HepG2 (cell line): ENCODE data around the gene MARF1. TPM values are rescaled to one million over a fixed set of nuclear protein-coding genes. Genes with fewer than 3 reads are reported as not detected.

Experiments
- ATAC-seq: fragments of 200-7000 bp; cut with Tn5 transposase; 3 replicates; pipeline ENCODE4 v1.9.1; 2020; ENCODE audit warnings: mild to moderate bottlenecking, moderate library complexity
- BruUV-seq: library from RNA; stranded (reverse); fragments of 400-500 nt; replicated peaks from 2 replicates; lab custom pipeline; 2021; lab: Mats Ljungman, UMichigan
- CTCF ChIA-PET: fragments of 300-600 bp; formaldehyde crosslinking; extraction: SDS; loops from one replicate; lab custom pipeline; 2021; ENCODE audit warnings: low total read pairs, inconsistent platforms, low intra/inter-chr PET ratio; lab: Yijun Ruan, JAX
- POLR2A ChIA-PET: fragments of 350-600 bp; sonication (Branson Sonifier 250); formaldehyde crosslinking; loops from one replicate; lab custom pipeline; 2020; ENCODE audit warnings: antibody characterized with exemption, inconsistent platforms; lab: Yijun Ruan, JAX
- DNase-seq: peaks from one replicate; pipeline ENCODE4 v3.0.0-alpha.2; 2015; ENCODE audit warnings: low spot score
- FAIRE-seq: peaks from 3 replicates; lab custom pipeline; 2011; peaks lifted over from hg19 to GRCh38; lab: Jason Lieb, UNC
- H2AFZ ChIP-seq: one replicate; pipeline ENCODE4 v1.6.1; 2011; ENCODE audit warnings: low read length, inconsistent platforms
- H3K27ac ChIP-seq: fragments of 300-600 bp; 3 replicates; pipeline ENCODE4 v1.8.0; 2011; ENCODE audit warnings: mixed run types, mild to moderate bottlenecking, mixed read lengths, low read length, inconsistent platforms; ENCODE audit not compliant: insufficient read depth; ENCODE audit errors: extremely low read length
- H3K27me3 ChIP-seq, 2 experiments: fragments of 200-600 bp in 1 of 2; 2 replicates in 1 of 2; 3 replicates in 1 of 2; pipeline versions ENCODE4 v1.6.0 to v1.8.0; 2011; ENCODE audit warnings: low read length in 2 of 2, mild to moderate bottlenecking in 2 of 2, moderate library complexity in 2 of 2, inconsistent platforms in 1 of 2; ENCODE audit not compliant: insufficient read depth in 2 of 2, control insufficient read depth in 1 of 2
- H3K36me3 ChIP-seq, 2 experiments: fragments of 200-600 bp in 1 of 2; replicated peaks in 1 of 2; 2 replicates in 1 of 2; 3 replicates in 1 of 2; pipeline versions ENCODE4 v1.5.1 to v1.8.0; 2011; ENCODE audit warnings: low read length in 2 of 2, inconsistent platforms in 1 of 2; ENCODE audit not compliant: insufficient read depth in 2 of 2, control insufficient read depth in 1 of 2
- H3K4me1 ChIP-seq: 2 replicates; pipeline ENCODE4 v1.5.1; 2012; ENCODE audit warnings: low read length, inconsistent platforms; ENCODE audit not compliant: insufficient read depth
- H3K4me2 ChIP-seq: 2 replicates; pipeline ENCODE4 v1.6.0; 2011; ENCODE audit warnings: low read depth, low read length, inconsistent platforms
- H3K4me3 ChIP-seq, 3 experiments: fragments of 200-600 bp in 1 of 3; sonication (generic), shearing (Covaris generic) in 1 of 3; replicated peaks in 1 of 3; 2 replicates each; pipeline ENCODE4 v1.5.1; 2011 to 2016; ENCODE audit warnings: low read length in 3 of 3, inconsistent platforms in 2 of 3, low read depth in 2 of 3, mild to moderate bottlenecking in 2 of 3, control low read depth in 1 of 3, mixed read lengths in 1 of 3; ENCODE audit not compliant: insufficient read depth in 1 of 3
- H3K79me2 ChIP-seq: one replicate; pipeline ENCODE4 v1.6.1; 2011; ENCODE audit warnings: low read length, inconsistent platforms; ENCODE audit not compliant: insufficient read depth
- H3K9ac ChIP-seq: 2 replicates; pipeline ENCODE4 v1.6.0; 2011; ENCODE audit warnings: mild to moderate bottlenecking, low read depth, low read length, inconsistent platforms; ENCODE audit not compliant: insufficient read depth
- H3K9me3 ChIP-seq: 2 replicates; pipeline ENCODE4 v1.5.1; 2012; ENCODE audit warnings: mild to moderate bottlenecking, low read length
- H4K20me1 ChIP-seq: 2 replicates; pipeline ENCODE4 v1.6.0; 2011; ENCODE audit warnings: inconsistent platforms, mild to moderate bottlenecking, low read length, moderate library complexity; ENCODE audit not compliant: insufficient read depth
- AGO1 ChIP-seq: fragments of 200-400 bp; formaldehyde crosslinking; IDR thresholded peaks from 2 replicates; pipeline ENCODE4 v1.6.1; 2017; ENCODE audit warnings: mild to moderate bottlenecking, low read depth, low read length, moderate library complexity; ENCODE audit not compliant: poor library complexity, severe bottlenecking
- FLYWCH1 ChIP-seq: sonication (generic); formaldehyde crosslinking; IDR thresholded peaks from 2 replicates; pipeline ENCODE4 v1.8.1; 2023; ENCODE audit warnings: mild to moderate bottlenecking, missing genetic modification reagents
- GFI1 ChIP-seq: sonication (generic); formaldehyde crosslinking; IDR thresholded peaks from 2 replicates; pipeline ENCODE4 v1.5.0; 2020; ENCODE audit warnings: missing genetic modification reagents, mild to moderate bottlenecking, borderline replicate concordance
- GMEB2 ChIP-seq: IDR thresholded peaks from 2 replicates; pipeline ENCODE4 v1.6.1; 2016; ENCODE audit warnings: missing biosample characterization, missing genetic modification reagents, low read depth
- GTF3A ChIP-seq: sonication (generic); formaldehyde crosslinking; conservative IDR thresholded peaks from 2 replicates; pipeline ENCODE4 v1.4.0; 2020; ENCODE audit warnings: mild to moderate bottlenecking, missing genetic modification reagents
- IKZF1 ChIP-seq: fragments of 450-650 bp; IDR thresholded peaks from 2 replicates; pipeline ENCODE4 v1.7.1; 2016
- JUN ChIP-seq: sonication (generic); formaldehyde crosslinking; IDR thresholded peaks from 2 replicates; pipeline ENCODE4 v1.4.0; 2020; ENCODE audit warnings: mild to moderate bottlenecking, missing genetic modification reagents
- NFRKB ChIP-seq: fragments of 450-650 bp; IDR thresholded peaks from 2 replicates; pipeline ENCODE4 v1.6.1; 2017
- POLR2A ChIP-seq, 2 experiments: IDR thresholded peaks; 2 replicates each; pipeline ENCODE4 v1.6.1; 2011; ENCODE audit warnings: low read depth in 2 of 2, low read length in 2 of 2, mild to moderate bottlenecking in 1 of 2, moderate library complexity in 1 of 2; ENCODE audit not compliant: insufficient read depth in 1 of 2
- PTBP1 ChIP-seq: fragments of 200-400 bp; formaldehyde crosslinking; IDR thresholded peaks from 2 replicates; pipeline ENCODE4 v1.6.1; 2018; ENCODE audit warnings: low read length, low read depth; ENCODE audit not compliant: poor library complexity, severe bottlenecking
- ZFP90 ChIP-seq: sonication (generic); formaldehyde crosslinking; IDR thresholded peaks from 2 replicates; pipeline ENCODE4 v1.8.0; 2022; ENCODE audit warnings: missing genetic modification reagents, mild to moderate bottlenecking, inconsistent platforms, borderline replicate concordance
- ZIK1 ChIP-seq: sonication (generic); formaldehyde crosslinking; IDR thresholded peaks from 2 replicates; pipeline ENCODE4 v1.5.0; 2020; ENCODE audit warnings: mild to moderate bottlenecking, low read depth, missing genetic modification reagents, borderline replicate concordance
- ZNF136 ChIP-seq: sonication (generic); formaldehyde crosslinking; IDR thresholded peaks from 2 replicates; pipeline ENCODE4 v1.8.1; 2022; ENCODE audit warnings: low read depth, mild to moderate bottlenecking, moderate library complexity, missing genetic modification reagents
- ZNF3 ChIP-seq: IDR thresholded peaks from 2 replicates; pipeline ENCODE4 v1.7.0; 2017; ENCODE audit warnings: inconsistent platforms
- ZNF709 ChIP-seq: sonication (generic); formaldehyde crosslinking; IDR thresholded peaks from 2 replicates; pipeline ENCODE4 v1.5.0; 2020; ENCODE audit warnings: mild to moderate bottlenecking, missing genetic modification reagents
- ZSCAN5A ChIP-seq: sonication (generic); formaldehyde crosslinking; IDR thresholded peaks from 2 replicates; pipeline ENCODE4 v1.8.0; 2022; ENCODE audit warnings: mild to moderate bottlenecking, missing genetic modification reagents, borderline replicate concordance
- ZSCAN9 ChIP-seq: IDR thresholded peaks from 2 replicates; pipeline ENCODE4 v1.6.1; 2016; ENCODE audit warnings: borderline replicate concordance
- WGBS: methylation state at CpG from one replicate; pipeline ENCODE4 v1.1.6; 2017; ENCODE audit warnings: low lambda C conversion rate; 5-methylcytosine and 5-hydroxymethylcytosine counted together
- in situ Hi-C: cut with HindIII; loops from 2 replicates; pipeline ENCODE4 v1.10.0; 2017; ENCODE audit warnings: low pct_unique_long_range_greater_than_20kb; ENCODE audit not compliant: extremely low pct_ligation_motif_present
- intact Hi-C: fragments of 100-400 bp; cut with micrococcal nuclease; formaldehyde crosslinking; loops from one replicate; pipeline ENCODE4 v1.10.0; 2022; ENCODE audit not compliant: unreplicated experiment
- polyA plus RNA-seq, 8 experiments: library from polyadenylated mRNA; depleted of rRNA in 3 of 8; stranded (reverse) in 7 of 8; unstranded in 1 of 8; fragments of >200 nt; fragmentation: Illumina TruSeq in 4 of 8; extraction: Trizol in 4 of 8; gene quantifications; 2 replicates each; pipeline versions ENCODE4 v1.2.1 to v1.2.3, GENCODE V29; 2011 to 2016; ENCODE audit warnings: low read depth in 4 of 8, missing spikeins in 1 of 8, mixed read lengths in 1 of 8; ENCODE audit not compliant: insufficient read depth in 1 of 8
- total RNA-seq, 5 experiments: library from RNA; depleted of rRNA; stranded (reverse); fragments of >200 nt; fragmentation: Illumina TruSeq; extraction: Trizol; gene quantifications; 2 replicates each; pipeline ENCODE4 v1.2.3, GENCODE V29; 2016; ENCODE audit warnings: low read depth in 1 of 5

Gene MARF1
- total and polyA plus RNA-seq, 2 of the 13 experiments (the other 11 are each of a cell fraction or from before 2014, with no cell fraction given) = 8.7 to 20.7 TPM

GRCh38 chr16:15613676-15614075 is 29.3 kb downstream of the MARF1 start:
- 96% methylated on average over 4 of the region's 4 CpGs for WGBS
- H3K27me3 ChIP-seq = no peaks in the 10 kb centered on the region
- no peaks in the 10 kb centered on the region for H4K20me1 ChIP-seq
- H3K27ac ChIP-seq = no peak overlapping the region
- no peak overlapping the region for H3K4me3 ChIP-seq
- no peaks in the 10 kb centered on the region for H3K79me2 ChIP-seq
- no peaks in the 10 kb centered on the region for H3K9me3 ChIP-seq
- H3K9ac ChIP-seq = no peak overlapping the region
- H3K36me3 ChIP-seq = peaks cover 24 to 46% of the 10 kb centered on the region in 2 experiments
- BruUV-seq = no TSS peak
- in situ Hi-C loops (no loop called here), intact Hi-C loops (no loop called here)
- POLR2A ChIA-PET = interaction anchor here (1.1 kb wide), 1 partner anchor 29 kb away, joined by 11 read pairs; the partner anchor contains the start of gene MARF1
- CTCF ChIA-PET = no interaction called here
- H3K4me1 ChIP-seq = peaks cover 72% of the 10 kb centered on the region
- FAIRE-seq = no peak
- H3K4me2 ChIP-seq = no peak overlapping the region
- no peak for ATAC-seq
- TF ChIP-seq ZSCAN9 (CRISPR knock-in tag) (no peak), IKZF1 (no peak), AGO1 (no peak), POLR2A (IDR thresholded peaks at IDR 0.05; ENCODE audit: insufficient read depth in 1 of 2, low read depth in 2 of 2, low read length in 2 of 2) (no peak), GTF3A (CRISPR knock-in tag) (no peak), ZSCAN5A (CRISPR knock-in tag) (no peak), ZIK1 (CRISPR knock-in tag) (no peak), GMEB2 (CRISPR knock-in tag) (no peak), ZNF709 (no peak), ZNF3 (CRISPR knock-in tag) (no peak), ZNF136 (CRISPR knock-in tag) (no peak), FLYWCH1 (CRISPR knock-in tag) (no peak), ZFP90 (CRISPR knock-in tag) (no peak), GFI1 (no peak), NFRKB (no peak), JUN (CRISPR knock-in tag) (no peak), PTBP1 (no peak)
- no peak overlapping the region for H2AFZ ChIP-seq
- DNase-seq = no peak
